Subcutaneous abdominal adipose tissue (tissue), 5 donors: ENCODE measurements around the gene ATP8B3.
"Not testable (repeated sequence)": the region's sequence is repeated elsewhere in the genome, so short reads cannot be mapped to it uniquely, and the experiment has no call there.

ENCODE experiments used
- H3K27ac ChIP-seq: one replicate; pipeline ENCODE4 v1.7.0; 2013; ENCODE audit warnings: low read depth, mild to moderate bottlenecking, inconsistent platforms, low read length, moderate library complexity
- H3K27me3 ChIP-seq, 5 donors: one replicate each; pipeline ENCODE4 v1.7.0; 2013; ENCODE audit warnings: low read length in 5 of 5, inconsistent platforms in 1 of 5; ENCODE audit not compliant: control insufficient read depth in 5 of 5, insufficient read depth in 4 of 5
- H3K36me3 ChIP-seq, 5 donors: one replicate each; pipeline ENCODE4 v1.7.0; 2013; ENCODE audit warnings: low read length in 5 of 5; ENCODE audit not compliant: control insufficient read depth in 5 of 5, insufficient read depth in 5 of 5
- H3K4me1 ChIP-seq, 5 donors: one replicate each; pipeline ENCODE4 v1.7.0; 2013; ENCODE audit warnings: low read length in 5 of 5, mild to moderate bottlenecking in 3 of 5, moderate library complexity in 1 of 5; ENCODE audit not compliant: control insufficient read depth in 5 of 5, insufficient read depth in 5 of 5
- H3K4me3 ChIP-seq, 5 donors: one replicate each; pipeline ENCODE4 v1.7.0; 2013; ENCODE audit warnings: low read length in 5 of 5, low read depth in 1 of 5
- H3K9ac ChIP-seq, 5 donors: one replicate each; pipeline ENCODE4 v1.7.0; 2013; ENCODE audit warnings: low read length in 5 of 5, mild to moderate bottlenecking in 4 of 5, moderate library complexity in 3 of 5
- H3K9me3 ChIP-seq, 5 donors: one replicate each; pipeline ENCODE4 v1.7.0; 2013; ENCODE audit warnings: low read length in 5 of 5; ENCODE audit not compliant: control insufficient read depth in 5 of 5
- donor health status: healthy.
- donor health status: healthy.
- donor health status: healthy.
- donor health status: healthy.
- donor health status: healthy.

The ATP8B3 gene

GRCh38 chr19:1797313-1797712 lies 14.8 kb downstream of the ATP8B3 start:
- H3K27ac ChIP-seq, H3K4me3 ChIP-seq, H3K9me3 ChIP-seq, H3K4me1 ChIP-seq, H3K36me3 ChIP-seq, H3K9ac ChIP-seq: not testable (repeated sequence)
- peaks cover 10 to 16% (median 11%) of the 10 kb centered on the region in 5 donors for H3K27me3 ChIP-seq

GRCh38 chr19:1796395-1797142 lies 15.5 kb downstream of the ATP8B3 start:
- no peak overlapping the region for H3K27ac ChIP-seq
- H3K36me3 ChIP-seq = peaks cover 0 to 4% (median 2%) of the 10 kb centered on the region in 5 donors
- no peak overlapping the region for H3K4me3 ChIP-seq
- H3K4me1 ChIP-seq = peaks cover 0 to 8% (median 5%) of the 10 kb centered on the region in 5 donors
- H3K27me3 ChIP-seq = peaks cover 10 to 16% (median 11%) of the 10 kb centered on the region in 5 donors
- no peak overlapping the region for H3K9ac ChIP-seq
- H3K9me3 ChIP-seq = no peaks in the 10 kb centered on the region

- H3K4me3 ChIP-seq = no peak overlapping the region
- no peak overlapping the region for H3K9ac ChIP-seq
- H3K27me3 ChIP-seq = peaks cover 10 to 17% (median 11%) of the 10 kb centered on the region in 5 donors
- H3K27ac ChIP-seq = no peak overlapping the region
- peaks cover 0 to 8% (median 5%) of the 10 kb centered on the region in 5 donors for H3K4me1 ChIP-seq
- no peaks in the 10 kb centered on the region for H3K36me3 ChIP-seq
- H3K9me3 ChIP-seq = peaks cover 0 to 4% (median 0%) of the 10 kb centered on the region in 5 donors
Observed at GRCh38 chr19:1794424-1795172, 17.5 kb downstream of the ATP8B3 start.

GRCh38 chr19:1791879-1792278 lies 20.2 kb downstream of the ATP8B3 start:
- no peaks in the 10 kb centered on the region for H3K36me3 ChIP-seq
- H3K27me3 ChIP-seq = peaks cover 14 to 25% (median 21%) of the 10 kb centered on the region in 5 donors
- no peak overlapping the region for H3K4me3 ChIP-seq
- no peak overlapping the region for H3K9ac ChIP-seq
- no peak overlapping the region for H3K27ac ChIP-seq
- H3K4me1 ChIP-seq = peaks cover 0 to 15% (median 8%) of the 10 kb centered on the region in 5 donors
- peaks cover 0 to 4% (median 0%) of the 10 kb centered on the region in 5 donors for H3K9me3 ChIP-seq

GRCh38 chr19:1790054-1790792 lies 21.9 kb downstream of the ATP8B3 start:
- H3K27me3 ChIP-seq = peaks cover 7 to 19% (median 13%) of the 10 kb centered on the region in 5 donors
- H3K27ac ChIP-seq = no peak overlapping the region
- no peak overlapping the region for H3K9ac ChIP-seq
- no peak overlapping the region for H3K4me3 ChIP-seq
- no peaks in the 10 kb centered on the region for H3K36me3 ChIP-seq
- peaks cover 0 to 4% (median 0%) of the 10 kb centered on the region in 5 donors for H3K9me3 ChIP-seq
- H3K4me1 ChIP-seq = peaks cover 0 to 7% (median 4%) of the 10 kb centered on the region in 5 donors

- peaks cover 7 to 27% (median 10%) of the 10 kb centered on the region in 5 donors for H3K27me3 ChIP-seq
- no peaks in the 10 kb centered on the region for H3K36me3 ChIP-seq
Observed at GRCh38 chr19:1789261-1790041, 22.6 kb downstream of the ATP8B3 start.

GRCh38 chr19:1787116-1787515 lies 25.0 kb downstream of the ATP8B3 start:
- Histone ChIP-seq H3K36me3 (no peaks in the 10 kb centered on the region), H3K9ac (no peak overlapping the region), H3K9me3 (peaks cover 2 to 14% (median 6%) of the 10 kb centered on the region in 5 donors), H3K4me3 (no peak overlapping the region), H3K4me1 (peaks cover 0 to 7% (median 4%) of the 10 kb centered on the region in 5 donors), H3K27me3 (peaks cover 14 to 42% (median 24%) of the 10 kb centered on the region in 5 donors), H3K27ac (no peak overlapping the region)

More at GRCh38 chr19:1789261-1790041, 22.6 kb downstream of the ATP8B3 start:
- Histone ChIP-seq H3K9ac (no peak overlapping the region), H3K4me3 (peak overlapping the region in 3 of 5 donors; percentile 7 to 38 (median 28)), H3K27ac (no peak overlapping the region), H3K9me3 (peaks cover 0 to 4% (median 0%) of the 10 kb centered on the region in 5 donors), H3K4me1 (peaks cover 0 to 7% (median 4%) of the 10 kb centered on the region in 5 donors)

- peaks cover 0 to 7% (median 4%) of the 10 kb centered on the region in 5 donors for H3K4me1 ChIP-seq
- no peak overlapping the region for H3K9ac ChIP-seq
- no peak overlapping the region for H3K27ac ChIP-seq
- H3K4me3 ChIP-seq = no peak overlapping the region
- no peaks in the 10 kb centered on the region for H3K36me3 ChIP-seq
- peaks cover 14 to 41% (median 25%) of the 10 kb centered on the region in 5 donors for H3K27me3 ChIP-seq
- H3K9me3 ChIP-seq = peaks cover 6 to 18% (median 10%) of the 10 kb centered on the region in 5 donors
Observed at GRCh38 chr19:1786668-1787067, 25.4 kb downstream of the ATP8B3 start.

- peaks cover 21 to 48% (median 33%) of the 10 kb centered on the region in 5 donors for H3K27me3 ChIP-seq
Observed at GRCh38 chr19:1785310-1785709, 26.8 kb downstream of the ATP8B3 start.

More at GRCh38 chr19:1785310-1785709, 26.8 kb downstream of the ATP8B3 start:
- H3K4me3 ChIP-seq = no peak overlapping the region
- H3K9me3 ChIP-seq = peaks cover 8 to 16% (median 11%) of the 10 kb centered on the region in 5 donors
- H3K4me1 ChIP-seq = peaks cover 0 to 7% (median 4%) of the 10 kb centered on the region in 5 donors
- no peaks in the 10 kb centered on the region for H3K36me3 ChIP-seq
- H3K9ac ChIP-seq = no peak overlapping the region
- no peak overlapping the region for H3K27ac ChIP-seq
